NCI-H2107 treated with DMSO at 0.1 percent for 48 hours (cell line): ENCODE data around the gene PLA2G12B.
"Not testable (repeated sequence)": the region's sequence is repeated elsewhere in the genome, so short reads cannot be mapped to it uniquely, and the experiment has no call there.

Experiments
- DNase-seq: peaks from one replicate; lab custom pipeline; 2025; ENCODE audit not compliant: unreplicated experiment; lab: John Stamatoyannopoulos, UW

The PLA2G12B gene

DNA sequence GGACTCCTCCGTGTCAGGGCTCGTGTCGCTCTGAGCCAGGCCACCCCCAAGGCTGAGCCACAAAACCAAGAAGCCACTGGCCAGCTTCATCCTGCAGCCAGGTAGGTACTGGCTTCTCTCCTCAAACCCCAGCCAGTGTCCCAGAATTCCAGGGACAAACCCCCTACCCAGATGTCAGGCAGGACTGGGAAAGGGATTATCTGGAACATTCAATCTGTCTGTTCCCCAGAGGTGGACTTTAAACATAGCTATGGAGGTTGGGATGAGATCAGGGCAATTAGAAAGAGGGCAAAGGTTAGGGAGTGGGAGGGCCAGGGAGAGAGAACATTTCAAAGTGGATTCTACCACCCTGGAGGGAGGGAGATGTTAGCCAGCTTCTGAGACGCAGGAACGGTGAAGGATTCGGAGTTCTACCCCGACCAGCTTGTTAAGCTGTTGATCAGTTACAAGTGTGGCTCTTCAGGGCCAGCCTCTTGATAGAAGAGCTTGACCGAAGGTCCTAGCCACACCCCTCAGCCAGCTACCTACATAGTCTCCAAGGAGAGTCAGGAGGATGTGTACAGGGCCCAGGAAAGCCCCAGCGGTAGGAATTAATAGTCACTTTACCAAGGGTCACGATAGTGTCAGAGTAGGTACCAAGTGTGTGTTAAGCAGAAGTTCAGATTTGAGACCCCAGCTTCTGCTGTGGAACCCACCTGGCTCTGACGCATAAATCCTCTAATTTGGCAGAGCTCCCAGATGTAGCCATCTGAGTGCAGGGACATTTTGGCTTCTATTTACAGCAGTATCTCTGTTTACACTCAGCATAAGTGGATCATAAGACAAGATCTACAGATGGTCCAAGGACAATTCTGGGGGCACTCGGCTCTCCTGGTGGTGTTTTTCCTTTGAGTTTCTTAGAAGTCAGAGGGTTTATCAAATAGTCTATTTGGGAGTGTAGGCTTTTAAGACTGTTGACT is at the start of gene PLA2G12B:
TSS of gene PLA2G12B (minus strand) at position 211 of the 959 bp plus-strand sequence. CDS start at position 90, 121 bp downstream.
- no peak for DNase-seq

- no peak for DNase-seq
Observed at GRCh38 chr10:73003822-73004221, 49.2 kb upstream of the PLA2G12B start.

DNA sequence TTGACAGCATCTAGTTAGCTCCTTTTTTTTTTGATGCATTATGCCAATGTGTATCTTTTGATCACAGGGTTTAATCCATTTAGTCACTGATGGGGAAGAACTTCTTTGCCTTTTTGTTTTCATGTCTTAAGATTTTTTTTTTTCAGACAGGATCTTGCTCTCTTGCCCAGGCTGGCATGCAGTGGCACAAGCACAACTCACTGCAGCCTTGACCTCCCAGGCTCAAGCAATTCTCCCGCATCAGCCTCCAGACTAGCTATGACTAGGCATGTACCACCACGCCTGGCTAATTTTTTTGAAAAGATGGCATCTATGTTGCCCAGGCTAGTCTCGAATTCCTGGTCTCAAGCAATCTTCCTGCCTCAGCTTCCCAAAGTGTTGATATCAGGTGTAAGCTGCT is 46.4 kb upstream of the PLA2G12B start:
- no peak for DNase-seq

DNA sequence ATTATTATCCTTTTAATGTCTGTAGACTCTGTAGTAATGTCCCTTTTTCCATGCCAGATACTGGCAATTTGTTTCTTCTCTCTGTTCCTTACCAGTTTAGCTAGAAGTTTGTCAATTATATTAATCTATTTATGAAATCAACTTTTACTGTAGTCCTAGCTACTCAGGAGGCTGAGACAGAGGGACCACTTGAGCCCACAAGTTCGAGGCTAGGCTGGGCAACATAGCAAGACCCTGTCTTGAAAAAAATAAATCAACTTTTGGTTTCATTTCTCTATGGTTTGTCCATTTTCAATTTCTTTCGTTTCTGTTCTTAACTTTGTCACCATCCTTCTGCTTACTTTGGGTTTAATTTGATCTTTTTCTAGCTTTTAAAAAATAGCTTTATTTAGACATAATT is 42.5 kb upstream of the PLA2G12B start:
- no peak for DNase-seq

DNA sequence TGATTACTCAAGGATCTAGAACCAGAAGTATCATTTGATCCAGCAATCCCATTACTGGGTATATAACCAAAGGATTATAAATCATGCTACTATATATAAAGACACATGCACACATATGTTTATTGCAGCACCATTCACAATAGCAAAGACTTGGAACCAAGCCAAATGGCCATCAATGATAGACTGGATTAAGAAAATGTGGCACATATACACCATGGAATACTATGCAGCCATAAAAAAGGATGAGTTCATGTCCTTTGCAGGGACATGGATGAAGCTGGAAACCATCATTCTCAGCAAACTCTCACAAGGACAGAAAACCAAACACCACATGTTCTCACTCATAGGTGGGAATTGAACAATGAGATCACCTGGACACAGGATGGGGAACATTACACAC is 40.9 kb upstream of the PLA2G12B start:
- not testable (repeated sequence) for DNase-seq

DNA sequence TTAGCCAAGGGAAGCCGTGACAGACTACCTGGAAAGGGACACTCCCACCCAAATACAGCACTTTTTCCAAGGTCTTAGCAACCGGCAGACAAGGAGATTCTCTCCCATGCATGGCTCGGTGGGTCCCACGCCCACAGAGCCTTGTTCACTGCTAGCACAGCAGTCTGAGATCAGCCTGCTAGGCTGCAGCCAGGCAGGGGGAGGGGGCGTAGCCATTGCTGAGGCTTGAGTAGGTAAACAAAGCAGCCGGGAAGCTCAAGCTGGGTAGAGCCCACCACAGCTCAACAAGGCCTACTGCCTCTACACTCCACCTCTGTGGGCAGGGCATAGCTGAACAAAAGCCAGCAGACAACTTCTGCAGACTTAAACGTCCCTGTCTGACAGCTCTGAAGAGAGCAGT is 35.2 kb upstream of the PLA2G12B start:
- not testable (repeated sequence) for DNase-seq

GRCh38 chr10:72984618-72985017 is 30.0 kb upstream of the PLA2G12B start:
- DNase-seq: not testable (repeated sequence)

GRCh38 chr10:72981882-72982529 is 27.4 kb upstream of the PLA2G12B start:
- no peak for DNase-seq

- no peak for DNase-seq
Observed at GRCh38 chr10:72981028-72981881, 26.6 kb upstream of the PLA2G12B start.

DNA sequence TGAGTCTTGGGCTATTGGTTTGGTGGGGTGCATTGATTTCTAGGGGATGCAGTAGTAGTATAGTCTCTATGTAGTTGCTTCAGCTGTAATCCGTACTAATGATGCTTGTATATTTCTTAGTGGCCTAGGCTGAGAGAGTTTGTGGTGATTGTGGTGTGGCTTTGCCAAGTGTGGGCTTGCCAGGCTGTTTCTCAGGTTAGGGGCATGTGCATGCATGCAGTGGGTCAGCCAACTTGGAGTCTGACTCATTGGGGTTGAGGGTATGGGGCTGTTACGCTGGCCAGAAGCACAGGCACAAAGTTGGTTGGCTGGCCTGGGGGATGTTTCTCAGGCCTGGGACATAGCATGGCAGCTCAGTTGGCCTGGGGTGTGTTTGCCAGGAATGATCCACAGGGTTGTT is 25.7 kb upstream of the PLA2G12B start:
- no peak for DNase-seq

GRCh38 chr10:72979709-72980108 is 25.1 kb upstream of the PLA2G12B start:
- no peak for DNase-seq

DNA sequence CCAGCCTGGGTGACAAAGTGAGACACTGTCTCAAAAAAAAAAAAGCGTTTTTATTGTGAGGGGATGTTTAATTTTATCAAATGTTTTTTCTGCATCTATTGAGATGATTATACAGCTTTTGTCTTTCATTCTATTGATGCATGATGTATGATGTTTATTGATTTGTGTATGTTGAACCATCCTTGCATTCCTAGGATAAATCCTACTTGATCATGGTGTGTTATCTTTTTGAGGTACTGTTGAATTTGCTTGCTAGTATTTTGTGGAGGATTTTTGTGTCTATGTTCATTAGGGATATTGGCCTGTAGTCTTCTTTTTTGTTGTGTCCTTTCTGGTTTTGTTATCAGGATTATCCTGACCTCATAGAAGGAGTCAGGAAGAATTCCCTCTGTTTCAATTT is 22.3 kb upstream of the PLA2G12B start:
- DNase-seq: no peak

DNA sequence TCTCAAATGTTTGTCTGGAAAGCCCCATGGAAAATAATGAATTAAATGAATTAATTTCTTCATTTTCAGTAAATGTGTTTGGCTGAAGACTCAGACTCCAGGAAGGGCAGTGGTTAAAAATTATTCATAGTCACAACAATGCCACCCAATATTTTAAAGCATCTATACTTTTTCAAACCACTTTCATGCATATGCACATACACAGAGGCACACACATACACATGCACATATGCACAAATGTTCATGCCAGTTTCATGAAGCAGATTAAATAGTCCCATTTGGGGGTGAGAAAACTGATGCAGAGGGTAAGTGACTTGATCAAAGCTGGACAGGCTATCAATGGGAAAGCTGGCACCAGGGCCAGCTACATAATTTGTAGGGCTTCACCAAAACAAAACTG is 1.4 kb upstream of the PLA2G12B start:
- DNase-seq: no peak

DNA sequence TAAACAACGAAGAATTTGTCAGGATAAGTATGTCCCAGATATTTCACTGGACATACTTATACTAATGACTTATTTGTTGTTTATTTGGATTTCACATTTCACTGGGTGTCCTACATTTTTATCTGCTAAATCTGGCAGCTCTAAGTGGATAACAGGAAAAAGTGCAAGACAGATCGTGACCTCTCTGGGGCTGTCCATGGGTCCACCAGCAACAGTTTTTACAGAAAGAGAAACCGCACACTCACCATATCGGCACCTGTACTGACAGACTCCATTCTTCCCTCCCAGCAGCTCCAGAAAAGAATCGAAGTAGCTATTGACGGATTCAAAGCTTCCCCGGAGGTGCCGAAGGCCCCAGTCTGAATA is 393 bp downstream of the PLA2G12B start:
- DNase-seq: no peak

- no peak for DNase-seq
Observed at GRCh38 chr10:72953687-72954086, 919 bp downstream of the PLA2G12B start.

DNA sequence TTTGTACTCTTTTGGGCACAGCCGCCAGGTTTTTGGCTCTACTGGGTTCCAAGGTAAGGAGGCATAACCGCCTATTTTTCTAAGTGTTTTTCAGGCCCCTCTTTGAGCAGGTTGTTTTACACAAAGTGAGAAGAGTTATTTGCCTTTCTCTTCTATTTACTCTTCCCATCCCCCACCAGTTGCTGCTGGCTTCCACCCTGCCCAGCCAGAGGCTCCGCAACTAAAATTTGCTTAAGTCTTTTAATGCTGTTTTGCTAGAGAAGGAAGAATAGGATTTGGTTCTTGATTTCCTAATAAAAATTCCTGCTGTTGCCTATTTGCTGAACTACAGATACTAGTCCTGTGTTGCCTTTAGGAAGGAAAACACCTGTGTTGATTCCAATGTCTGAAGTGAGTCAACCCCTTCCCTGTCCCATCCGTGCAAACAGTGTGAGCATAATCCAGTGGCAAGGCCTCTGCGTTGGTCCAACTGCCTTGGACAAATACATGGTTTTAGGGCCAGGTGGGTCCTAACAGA is 1.9 kb downstream of the PLA2G12B start:
- DNase-seq: no peak

DNA sequence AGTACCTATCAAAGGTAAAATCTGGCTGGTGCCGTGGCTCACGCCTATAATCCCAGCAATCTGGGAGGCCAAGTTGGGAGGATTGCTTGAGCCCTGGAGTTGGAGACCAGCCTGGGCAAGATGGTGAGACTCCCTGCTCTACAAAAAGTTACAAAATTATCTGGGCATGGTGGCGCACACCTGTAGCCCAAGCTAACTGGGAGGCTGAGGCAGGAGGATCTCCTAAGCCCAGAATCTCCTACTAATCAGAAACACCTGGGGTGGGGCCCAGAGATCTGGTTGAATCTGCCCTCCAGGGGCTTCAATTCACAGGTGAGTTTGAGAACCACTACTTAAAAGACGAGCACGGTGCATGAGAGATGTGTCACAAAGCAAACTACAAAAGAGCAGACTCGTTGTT is 2.4 kb downstream of the PLA2G12B start:
- DNase-seq: no peak

GRCh38 chr10:72951760-72952159 is 2.8 kb downstream of the PLA2G12B start:
- DNase-seq: no peak

DNA sequence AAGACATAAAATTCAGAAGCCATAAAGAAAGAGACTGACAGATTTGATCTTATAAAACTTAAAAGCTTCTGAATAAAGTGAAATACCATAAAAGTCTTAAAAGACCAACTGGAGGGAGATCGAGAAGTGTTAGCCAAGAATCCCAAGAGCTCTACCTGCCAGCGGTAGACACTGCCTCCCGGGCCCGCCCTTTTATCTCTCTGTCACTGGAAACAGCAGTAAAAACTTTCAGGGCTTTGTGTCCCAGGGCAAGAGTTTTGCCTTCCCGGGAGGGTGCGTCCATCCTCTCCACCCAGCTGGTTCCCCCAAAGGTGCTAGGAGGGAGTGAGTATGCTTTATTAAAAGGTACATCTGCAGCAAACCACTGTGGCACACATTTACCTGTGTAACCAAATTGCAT is 5.8 kb downstream of the PLA2G12B start:
- DNase-seq: no peak

DNA sequence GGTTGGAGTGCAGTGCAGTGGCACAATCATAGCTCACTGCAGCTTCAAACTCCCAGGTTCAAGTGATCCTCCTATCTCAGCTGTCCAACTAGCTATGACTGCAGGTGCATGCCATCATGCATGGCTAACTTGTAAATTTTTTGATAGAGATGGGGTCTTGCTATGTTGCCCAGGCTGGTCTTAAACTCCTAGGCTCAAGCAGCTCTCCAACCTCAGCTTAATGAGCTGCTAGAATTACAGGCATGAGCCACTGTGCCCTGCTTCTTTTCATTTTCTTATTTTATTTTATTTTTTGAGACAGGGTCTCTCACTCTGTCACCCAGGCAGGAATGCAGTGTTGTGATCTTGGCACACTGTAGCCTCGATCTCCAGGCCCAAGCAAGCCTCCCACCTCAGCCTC is 7.6 kb downstream of the PLA2G12B start:
- DNase-seq: no peak
